GM20000 (cell line): ENCODE measurements around the gene FAM24A.
"Not testable (repeated sequence)": the region's sequence is repeated elsewhere in the genome, so short reads cannot be mapped to it uniquely, and the experiment has no call there.

Source experiments
- DNase-seq: peaks from one replicate; pipeline ENCODE4 v3.0.0; 2012; ENCODE audit warnings: low spot score
- TF ChIP-seq, protein P1 (sequence below): IDR thresholded peaks from 2 replicates; pipeline ENCODE4 v1.5.1; 2012; ENCODE audit warnings: mild to moderate bottlenecking, control low read depth; ENCODE audit errors: extremely low read depth, missing control alignments

FAM24A gene, protein sequence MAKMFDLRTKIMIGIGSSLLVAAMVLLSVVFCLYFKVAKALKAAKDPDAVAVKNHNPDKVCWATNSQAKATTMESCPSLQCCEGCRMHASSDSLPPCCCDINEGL

DNA sequence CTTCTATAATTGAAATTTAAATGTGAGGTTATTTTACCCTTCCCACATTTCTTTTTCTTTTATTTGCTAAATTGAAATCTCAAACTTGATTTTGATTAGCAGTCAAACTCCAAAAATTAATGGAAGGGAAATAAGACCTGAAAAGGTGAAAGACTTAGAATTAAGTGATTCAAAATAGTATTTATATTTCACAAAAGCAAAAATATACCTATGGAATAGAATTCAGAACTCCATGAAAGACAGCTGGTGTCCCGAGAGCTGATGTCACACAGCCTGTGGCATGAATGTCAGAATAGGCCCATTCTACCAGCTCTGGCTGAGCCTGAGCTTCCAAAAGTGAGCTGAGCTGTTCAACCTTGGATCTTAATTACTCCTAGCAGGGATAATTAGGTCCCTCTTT is at the start of gene FAM24A:
TSS of gene FAM24A (plus strand) at position 301 of the 400 bp plus-strand sequence. CDS start 1,025 bp downstream, outside the sequence.
- TF ChIP-seq, protein P1, sequence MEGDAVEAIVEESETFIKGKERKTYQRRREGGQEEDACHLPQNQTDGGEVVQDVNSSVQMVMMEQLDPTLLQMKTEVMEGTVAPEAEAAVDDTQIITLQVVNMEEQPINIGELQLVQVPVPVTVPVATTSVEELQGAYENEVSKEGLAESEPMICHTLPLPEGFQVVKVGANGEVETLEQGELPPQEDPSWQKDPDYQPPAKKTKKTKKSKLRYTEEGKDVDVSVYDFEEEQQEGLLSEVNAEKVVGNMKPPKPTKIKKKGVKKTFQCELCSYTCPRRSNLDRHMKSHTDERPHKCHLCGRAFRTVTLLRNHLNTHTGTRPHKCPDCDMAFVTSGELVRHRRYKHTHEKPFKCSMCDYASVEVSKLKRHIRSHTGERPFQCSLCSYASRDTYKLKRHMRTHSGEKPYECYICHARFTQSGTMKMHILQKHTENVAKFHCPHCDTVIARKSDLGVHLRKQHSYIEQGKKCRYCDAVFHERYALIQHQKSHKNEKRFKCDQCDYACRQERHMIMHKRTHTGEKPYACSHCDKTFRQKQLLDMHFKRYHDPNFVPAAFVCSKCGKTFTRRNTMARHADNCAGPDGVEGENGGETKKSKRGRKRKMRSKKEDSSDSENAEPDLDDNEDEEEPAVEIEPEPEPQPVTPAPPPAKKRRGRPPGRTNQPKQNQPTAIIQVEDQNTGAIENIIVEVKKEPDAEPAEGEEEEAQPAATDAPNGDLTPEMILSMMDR, result no peak

DNA sequence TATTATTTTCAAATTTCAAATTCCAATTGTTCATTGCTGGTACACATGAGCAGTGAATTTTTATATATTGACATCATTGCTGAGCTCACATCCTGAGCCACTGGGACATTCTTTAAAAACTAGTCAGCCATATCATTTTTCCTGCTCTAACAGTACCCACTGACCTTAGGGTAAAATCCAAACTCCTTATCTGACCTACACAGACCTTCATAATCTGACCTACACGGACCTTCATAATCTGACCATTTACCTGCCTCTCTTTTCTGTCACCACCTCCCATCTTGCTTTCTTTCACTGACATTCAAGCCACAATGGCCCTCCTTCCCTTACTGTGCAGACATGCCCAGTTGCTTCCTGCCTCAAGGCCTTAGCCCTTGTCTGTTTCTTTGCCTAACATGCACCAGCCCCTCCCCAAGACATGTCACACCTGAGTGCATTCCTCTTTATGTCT is 48.7 kb upstream of the FAM24A start:
- TF ChIP-seq, protein P1, result no peak
- DNase-seq, result no peak

More for the DNA sequence above, at the start of gene FAM24A:
- DNase-seq, result no peak

DNA sequence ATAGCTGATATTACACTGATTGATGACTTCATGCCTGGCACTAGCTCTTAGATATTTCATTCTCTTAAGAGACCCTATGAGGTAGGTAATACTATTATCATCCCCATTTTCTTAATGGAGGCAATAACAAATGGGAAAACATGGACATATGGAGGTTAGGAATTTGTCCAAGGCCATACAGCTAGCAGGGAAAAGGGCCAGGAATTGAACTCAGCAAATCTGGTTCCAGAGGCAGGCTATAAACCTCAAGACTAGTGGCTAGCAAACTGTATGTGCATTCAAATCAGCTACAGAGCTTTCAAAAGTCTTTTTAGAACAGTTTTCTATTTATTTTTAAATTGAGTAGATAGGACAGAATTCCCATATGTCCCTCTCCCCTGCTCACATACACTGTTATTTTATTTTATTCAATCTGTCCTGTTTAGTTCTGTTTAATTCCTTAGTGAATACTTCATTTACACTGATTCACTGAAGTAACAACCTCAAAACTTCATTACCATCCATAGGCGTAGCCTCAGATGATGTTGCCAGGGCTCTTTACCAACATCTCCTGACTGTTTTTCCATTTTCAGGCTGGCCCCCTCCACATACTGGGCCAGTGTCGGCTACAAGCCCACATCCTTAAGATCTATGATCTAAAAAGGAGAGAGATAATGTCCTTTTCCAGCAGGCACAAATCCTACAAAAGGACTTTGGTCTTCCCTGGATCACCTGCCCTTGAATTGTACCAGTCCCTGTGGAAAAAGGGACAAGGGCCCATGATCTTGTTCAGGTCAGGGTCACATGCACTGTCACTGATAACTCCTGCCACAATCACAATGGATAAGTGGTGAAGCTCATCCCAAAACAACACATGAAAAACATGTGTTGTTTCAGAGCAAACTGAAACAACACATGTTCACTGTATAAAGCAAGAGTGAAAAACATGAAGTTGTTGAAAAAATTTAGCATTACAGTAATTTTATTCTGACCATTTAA is 46.9 kb upstream of the FAM24A start:
- TF ChIP-seq, protein P1, result no peak

DNA sequence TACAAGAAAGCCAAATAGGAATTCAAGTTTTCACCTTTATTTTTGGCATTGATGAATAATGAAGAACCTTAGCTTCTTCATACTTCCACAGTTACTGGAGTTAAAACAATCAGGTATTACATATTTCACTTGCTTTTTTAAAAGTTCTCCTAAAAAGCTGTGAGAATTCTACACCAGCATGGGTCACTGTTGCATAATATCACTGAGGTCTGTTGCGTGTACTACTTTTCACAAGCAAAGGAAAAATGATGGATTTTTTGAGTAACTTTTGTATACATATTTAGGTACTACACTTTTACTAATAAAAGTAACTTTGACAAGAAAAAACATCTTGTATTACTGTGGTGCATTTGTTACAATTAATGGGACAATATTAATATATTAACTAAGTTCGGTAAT is 46.2 kb upstream of the FAM24A start:
- TF ChIP-seq, protein P1, result no peak

More for the DNA sequence above, 46.9 kb upstream of the FAM24A start:
- DNase-seq, result no peak

DNA sequence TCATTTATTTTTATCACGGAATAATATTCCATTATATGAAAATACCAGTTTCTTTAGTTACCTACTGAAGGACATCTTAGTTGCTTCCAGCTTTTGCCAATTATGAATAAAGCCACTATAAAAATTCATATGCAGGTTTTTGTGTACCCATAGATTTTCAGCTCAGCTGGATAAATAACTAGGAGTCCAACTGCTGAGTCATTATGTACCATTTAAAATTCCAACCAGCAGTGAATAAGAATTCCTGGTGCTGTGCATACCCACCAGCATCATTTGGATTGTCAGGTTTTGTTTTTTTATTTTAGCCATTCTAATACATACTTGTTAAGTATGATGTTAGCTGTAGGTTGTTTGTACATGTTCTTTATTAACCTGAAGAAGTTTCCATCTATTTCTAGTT is 45.5 kb upstream of the FAM24A start:
- no peak for DNase-seq

More for the DNA sequence above, 46.2 kb upstream of the FAM24A start:
- DNase-seq, result no peak

DNA sequence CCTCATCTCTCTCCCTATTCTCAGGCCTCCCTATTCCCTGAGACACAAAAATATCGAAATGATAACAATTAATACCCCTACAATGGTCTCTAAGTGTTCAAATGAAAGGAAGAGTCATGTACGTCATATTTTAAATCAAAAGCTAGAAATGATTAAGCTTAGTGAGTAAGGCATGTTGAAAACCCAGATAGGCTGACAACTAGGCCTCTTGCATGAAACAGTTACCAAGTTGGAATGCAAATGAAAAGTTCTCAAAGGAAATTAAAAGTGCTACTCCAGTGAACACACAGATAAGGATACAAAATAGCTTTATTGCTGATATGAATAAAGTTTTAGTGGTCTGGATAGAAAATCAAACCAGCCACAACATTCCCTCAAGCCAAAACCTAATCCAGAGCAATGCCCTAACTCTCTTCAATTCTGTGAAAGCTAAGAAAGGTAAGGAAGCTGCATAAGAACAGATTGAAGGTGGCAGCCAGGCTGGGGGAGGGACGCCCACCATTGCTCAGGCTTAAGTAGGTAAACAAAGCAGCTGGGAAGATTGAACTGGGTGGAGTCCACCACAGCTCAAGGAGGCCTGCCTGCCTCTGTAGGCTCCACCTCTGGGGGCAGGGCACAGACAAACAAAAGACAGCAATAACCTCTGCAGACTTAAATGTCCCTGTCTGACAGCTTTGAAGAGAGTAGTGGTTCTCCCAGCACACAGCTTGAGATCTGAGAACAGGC is 43.5 kb upstream of the FAM24A start:
- not testable (repeated sequence) for DNase-seq

More for the DNA sequence above, 45.5 kb upstream of the FAM24A start:
- TF ChIP-seq, protein P1, result no peak

DNA sequence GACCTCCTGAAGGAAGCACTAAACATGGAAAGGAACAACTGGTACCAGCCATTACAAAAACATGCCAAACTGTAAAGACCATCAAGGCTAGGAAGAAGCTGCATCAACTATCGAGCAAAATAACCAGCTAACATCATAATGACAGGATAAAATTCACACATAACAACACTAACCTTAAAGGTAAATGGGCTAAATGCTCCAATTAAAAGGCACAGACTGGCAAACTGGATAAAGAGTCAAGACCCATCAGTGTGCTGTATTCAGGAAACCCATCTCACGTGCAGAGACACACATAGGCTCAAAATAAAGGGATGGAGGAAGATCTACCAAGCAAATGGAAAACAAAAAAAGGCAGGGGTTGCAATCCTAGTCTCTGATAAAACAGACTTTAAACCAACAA is 41.6 kb upstream of the FAM24A start:
- not testable (repeated sequence) for DNase-seq

DNA sequence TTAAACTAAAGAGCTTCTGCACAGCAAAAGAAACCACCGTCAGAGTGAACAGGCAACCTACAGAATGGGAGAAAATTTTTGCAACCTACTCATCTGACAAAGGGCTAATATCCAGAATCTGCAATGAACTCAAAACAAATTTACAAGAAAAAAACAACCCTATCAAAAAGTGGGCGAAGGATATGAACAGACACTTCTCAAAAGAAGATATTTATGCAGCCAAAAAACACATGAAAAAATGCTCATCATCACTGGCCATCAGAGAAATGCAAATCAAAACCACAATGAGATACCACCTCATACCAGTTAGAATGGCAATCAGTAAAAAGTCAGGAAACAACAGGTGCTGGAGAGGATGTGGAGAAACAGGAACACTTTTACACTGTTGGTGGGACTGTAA is 38.5 kb upstream of the FAM24A start:
- DNase-seq, result not testable (repeated sequence)
